Measurements from ENCODE around the gene TSPAN12.

GRCh38 chr7:120898715-120899499 is 41.0 kb upstream of the TSPAN12 start:
- TF ChIP-seq CTCF (IDR thresholded peaks at IDR 0.05) (no peak), POLR2A (IDR thresholded peaks at IDR 0.05; ENCODE audit: low read depth) (no peak), EP300 (IDR thresholded peaks at IDR 0.05) (no peak)
